PC-3 (cell line): Measurements from ENCODE around the gene ANKH. TPM values are rescaled to one million over a fixed set of nuclear protein-coding genes. Genes with fewer than 3 reads are reported as not detected.

Experiments
- ATAC-seq: fragments of 200-7000 bp; cut with Tn5 transposase; 2 replicates; pipeline ENCODE4 v1.9.1; 2020; ENCODE audit warnings: mild to moderate bottlenecking, moderate library complexity
- BruUV-seq: library from RNA; stranded (reverse); fragments of 400-500 nt; replicated peaks from 2 replicates; lab custom pipeline; 2021; lab: Mats Ljungman, UMichigan
- CTCF ChIA-PET: fragments of 300-600 bp; sonication (Branson Sonifier 250); formaldehyde crosslinking; loops from one replicate; lab custom pipeline; 2022; ENCODE audit warnings: antibody characterized with exemption; lab: Charles Lee
- POLR2A ChIA-PET: fragments of 300-600 bp; sonication (Branson Sonifier 250); formaldehyde crosslinking; loops from one replicate; lab custom pipeline; 2022; ENCODE audit warnings: antibody characterized with exemption; ENCODE audit not compliant: unreplicated experiment; lab: Charles Lee
- DNase-seq: peaks from one replicate; pipeline ENCODE4 v3.0.0-alpha.2; 2015
- H2AFZ ChIP-seq: fragments of 300-600 bp; sonication (generic); 2 replicates; pipeline ENCODE4 v1.6.0; 2016; ENCODE audit warnings: antibody characterized with exemption, low read length
- H3F3A ChIP-seq: fragments of 300-600 bp; sonication (generic); one replicate; pipeline ENCODE4 v1.6.0; 2017; ENCODE audit warnings: antibody characterized with exemption, low read length, control low read depth, mild to moderate bottlenecking; ENCODE audit not compliant: unreplicated experiment
- H3K27ac ChIP-seq: fragments of 300-600 bp; sonication (generic); 2 replicates; pipeline ENCODE4 v1.5.1; 2016; ENCODE audit warnings: mild to moderate bottlenecking, low read length
- H3K27me3 ChIP-seq: fragments of 300-600 bp; sonication (generic); 2 replicates; pipeline ENCODE4 v1.6.1; 2016; ENCODE audit warnings: low read length, mixed read lengths
- H3K36me3 ChIP-seq: fragments of 300-600 bp; sonication (generic); 2 replicates; pipeline ENCODE4 v1.6.1; 2016; ENCODE audit warnings: low read depth, mixed run types, low read length, mixed read lengths
- H3K4me1 ChIP-seq: fragments of 300-600 bp; sonication (generic); 2 replicates; pipeline ENCODE4 v1.5.1; 2016; ENCODE audit warnings: low read length; ENCODE audit not compliant: insufficient read depth
- H3K4me2 ChIP-seq: fragments of 300-600 bp; sonication (generic); 2 replicates; pipeline ENCODE4 v1.6.0; 2016; ENCODE audit warnings: low read length
- H3K4me3 ChIP-seq: fragments of 300-600 bp; sonication (generic); 2 replicates; pipeline ENCODE4 v1.5.1; 2016; ENCODE audit warnings: mild to moderate bottlenecking, low read length, mixed read lengths
- H3K79me2 ChIP-seq: fragments of 300-600 bp; sonication (generic); 2 replicates; pipeline ENCODE4 v1.6.1; 2017; ENCODE audit warnings: low read length, mixed read lengths
- H3K9ac ChIP-seq: fragments of 300-600 bp; sonication (generic); 2 replicates; pipeline ENCODE4 v1.6.0; 2016; ENCODE audit warnings: mild to moderate bottlenecking, low read length
- H3K9me2 ChIP-seq: fragments of 300-600 bp; sonication (generic); replicated peaks from 2 replicates; pipeline ENCODE4 v1.6.1; 2016; ENCODE audit warnings: mixed run types, low read length, mixed read lengths
- H3K9me3 ChIP-seq: fragments of 300-600 bp; sonication (generic); 2 replicates; pipeline ENCODE4 v1.6.1; 2016; ENCODE audit warnings: low read length, mixed read lengths
- H4K20me1 ChIP-seq: fragments of 300-600 bp; sonication (generic); 2 replicates; pipeline ENCODE4 v1.6.1; 2016; ENCODE audit warnings: low read length, mixed read lengths
- CTCF ChIP-seq: fragments of 300-600 bp; sonication (generic); conservative IDR thresholded peaks from 2 replicates; pipeline ENCODE4 v1.5.1; 2017; ENCODE audit warnings: antibody characterized with exemption, low read depth, mild to moderate bottlenecking, low read length
- EZH2 ChIP-seq: fragments of 300-600 bp; sonication (generic); IDR thresholded peaks from one replicate; pipeline ENCODE4 v1.6.1; 2017; ENCODE audit warnings: antibody characterized with exemption, mild to moderate bottlenecking, low read length; ENCODE audit not compliant: unreplicated experiment
- EZH2phosphoT487 ChIP-seq: fragments of 300-600 bp; sonication (generic); IDR thresholded peaks from 2 replicates; pipeline ENCODE4 v1.6.1; 2018; ENCODE audit warnings: mild to moderate bottlenecking, antibody characterized with exemption, low read length, borderline replicate concordance
- intact Hi-C: fragments of 100-400 bp; cut with micrococcal nuclease; formaldehyde crosslinking; loops from 2 replicates; pipeline ENCODE4 v1.9.0; 2023
- total RNA-seq: library from RNA; depleted of rRNA; stranded (reverse); fragments of >200 nt; gene quantifications from 2 replicates; pipeline ENCODE4 v1.2.3, GENCODE V29; 2014

Gene ANKH
- total RNA-seq, 1 experiment from 2014 or later, result 11.6 TPM

- H4K20me1 ChIP-seq, result no peaks in the 10 kb centered on the region
- H3K4me1 ChIP-seq, result peaks cover 20% of the 10 kb centered on the region
- no peaks in the 10 kb centered on the region for H3K79me2 ChIP-seq
- no peak overlapping the region for H3K4me2 ChIP-seq
- no peaks in the 10 kb centered on the region for H3K9me2 ChIP-seq
- POLR2A ChIA-PET, result no interaction called here
- H3K4me3 ChIP-seq, result no peak overlapping the region
- ATAC-seq (no peak), DNase-seq (no peak)
- CTCF ChIA-PET, result no interaction called here
- no TSS peak for BruUV-seq
- H3K27ac ChIP-seq, result no peak overlapping the region
- H3K36me3 ChIP-seq, result no peaks in the 10 kb centered on the region
- H3F3A ChIP-seq, result no peaks in the 10 kb centered on the region
- TF ChIP-seq EZH2, result no peak
- TF ChIP-seq CTCF, result no peak
- no peak for TF ChIP-seq EZH2phosphoT487
- H3K9me3 ChIP-seq, result no peaks in the 10 kb centered on the region
- H3K9ac ChIP-seq, result no peak overlapping the region
- intact Hi-C loops, result no loop called here
- no peak overlapping the region for H2AFZ ChIP-seq
- H3K27me3 ChIP-seq, result no peaks in the 10 kb centered on the region
Observed at GRCh38 chr5:14738050-14738449, 133.5 kb downstream of the ANKH start.

- no peaks in the 10 kb centered on the region for H3K27me3 ChIP-seq
- peaks cover 18% of the 10 kb centered on the region for H3K4me1 ChIP-seq
- H3K27ac ChIP-seq, result no peak overlapping the region
- H3K36me3 ChIP-seq, result no peaks in the 10 kb centered on the region
- DNase-seq (no peak), ATAC-seq (no peak)
- no peak overlapping the region for H2AFZ ChIP-seq
- H3K4me2 ChIP-seq, result no peak overlapping the region
- TF ChIP-seq CTCF (no peak), EZH2 (no peak), EZH2phosphoT487 (no peak)
- H3K4me3 ChIP-seq, result no peak overlapping the region
- H3K79me2 ChIP-seq, result no peaks in the 10 kb centered on the region
- no peaks in the 10 kb centered on the region for H3F3A ChIP-seq
- no TSS peak for BruUV-seq
- ChIA-PET POLR2A (no interaction called here), CTCF (no interaction called here)
- no peaks in the 10 kb centered on the region for H4K20me1 ChIP-seq
- H3K9ac ChIP-seq, result no peak overlapping the region
- H3K9me3 ChIP-seq, result no peaks in the 10 kb centered on the region
- intact Hi-C loops, result no loop called here
- H3K9me2 ChIP-seq, result no peaks in the 10 kb centered on the region
Observed at GRCh38 chr5:14737291-14737690, 134.3 kb downstream of the ANKH start.

GRCh38 chr5:14735944-14736343 is 135.6 kb downstream of the ANKH start:
- no peak overlapping the region for H3K9ac ChIP-seq
- H3K9me2 ChIP-seq, result no peaks in the 10 kb centered on the region
- DNase-seq (no peak), ATAC-seq (no peak)
- H3F3A ChIP-seq, result no peaks in the 10 kb centered on the region
- no peaks in the 10 kb centered on the region for H3K79me2 ChIP-seq
- H3K27me3 ChIP-seq, result no peaks in the 10 kb centered on the region
- H3K4me3 ChIP-seq, result no peak overlapping the region
- peaks cover 18% of the 10 kb centered on the region for H3K4me1 ChIP-seq
- no peak overlapping the region for H3K27ac ChIP-seq
- TF ChIP-seq CTCF (no peak), EZH2 (no peak), EZH2phosphoT487 (no peak)
- ChIA-PET CTCF (no interaction called here), POLR2A (no interaction called here)
- H2AFZ ChIP-seq, result no peak overlapping the region
- no peaks in the 10 kb centered on the region for H3K36me3 ChIP-seq
- BruUV-seq, result no TSS peak
- intact Hi-C loops, result no loop called here
- no peaks in the 10 kb centered on the region for H3K9me3 ChIP-seq
- no peak overlapping the region for H3K4me2 ChIP-seq
- H4K20me1 ChIP-seq, result no peaks in the 10 kb centered on the region
